ENCODE measurements around the gene KCNN2. TPM values are rescaled to one million over a fixed set of nuclear protein-coding genes. Genes with fewer than 3 reads are reported as not detected.

KCNN2 gene
- total RNA-seq, 1 donor from 2014 or later: 10.0 TPM

GRCh38 chr5:114471529-114471928 lies 109.7 kb downstream of the KCNN2 start:
- no peak overlapping the region for H3K27ac ChIP-seq
- no peaks in the 10 kb centered on the region for H3K9me3 ChIP-seq
- no peaks in the 10 kb centered on the region for H3K27me3 ChIP-seq
- no peak overlapping the region for H3K4me3 ChIP-seq
- TF ChIP-seq, protein P1, sequence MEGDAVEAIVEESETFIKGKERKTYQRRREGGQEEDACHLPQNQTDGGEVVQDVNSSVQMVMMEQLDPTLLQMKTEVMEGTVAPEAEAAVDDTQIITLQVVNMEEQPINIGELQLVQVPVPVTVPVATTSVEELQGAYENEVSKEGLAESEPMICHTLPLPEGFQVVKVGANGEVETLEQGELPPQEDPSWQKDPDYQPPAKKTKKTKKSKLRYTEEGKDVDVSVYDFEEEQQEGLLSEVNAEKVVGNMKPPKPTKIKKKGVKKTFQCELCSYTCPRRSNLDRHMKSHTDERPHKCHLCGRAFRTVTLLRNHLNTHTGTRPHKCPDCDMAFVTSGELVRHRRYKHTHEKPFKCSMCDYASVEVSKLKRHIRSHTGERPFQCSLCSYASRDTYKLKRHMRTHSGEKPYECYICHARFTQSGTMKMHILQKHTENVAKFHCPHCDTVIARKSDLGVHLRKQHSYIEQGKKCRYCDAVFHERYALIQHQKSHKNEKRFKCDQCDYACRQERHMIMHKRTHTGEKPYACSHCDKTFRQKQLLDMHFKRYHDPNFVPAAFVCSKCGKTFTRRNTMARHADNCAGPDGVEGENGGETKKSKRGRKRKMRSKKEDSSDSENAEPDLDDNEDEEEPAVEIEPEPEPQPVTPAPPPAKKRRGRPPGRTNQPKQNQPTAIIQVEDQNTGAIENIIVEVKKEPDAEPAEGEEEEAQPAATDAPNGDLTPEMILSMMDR (IDR thresholded peaks at IDR 0.05): no peak
- no peaks in the 10 kb centered on the region for H3K36me3 ChIP-seq
- no peak for DNase-seq (ENCODE audit: low spot score in 2 of 2)
- intact Hi-C loops (cut with DNase I): no loop called here
- H3K4me1 ChIP-seq: no peaks in the 10 kb centered on the region

GRCh38 chr5:114473541-114473940 lies 111.7 kb downstream of the KCNN2 start:
- no peak for DNase-seq (ENCODE audit: low spot score in 2 of 2)
- no peak overlapping the region for H3K27ac ChIP-seq

GRCh38 chr5:114477816-114478334 lies 116.0 kb downstream of the KCNN2 start:
- DNase-seq (ENCODE audit: low spot score in 2 of 2): no peak
- Histone ChIP-seq H3K4me1 (no peaks in the 10 kb centered on the region), H3K27ac (no peak overlapping the region), H3K36me3 (no peaks in the 10 kb centered on the region), H3K27me3 (no peaks in the 10 kb centered on the region), H3K9me3 (peaks cover 0 to 6% of the 10 kb centered on the region in 2 donors), H3K4me3 (no peak overlapping the region)
- intact Hi-C loops (cut with DNase I): no loop called here
- TF ChIP-seq, protein P1 (IDR thresholded peaks at IDR 0.05): no peak

More at GRCh38 chr5:114473541-114473940, 111.7 kb downstream of the KCNN2 start:
- Histone ChIP-seq H3K36me3 (no peaks in the 10 kb centered on the region), H3K9me3 (peaks cover 0 to 1% of the 10 kb centered on the region in 2 donors), H3K4me1 (no peaks in the 10 kb centered on the region), H3K4me3 (no peak overlapping the region), H3K27me3 (no peaks in the 10 kb centered on the region)
- TF ChIP-seq, protein P1 (IDR thresholded peaks at IDR 0.05): no peak
- intact Hi-C loops (cut with DNase I): no loop called here

GRCh38 chr5:114500756-114501155 lies 138.9 kb downstream of the KCNN2 start:
- H3K36me3 ChIP-seq: no peaks in the 10 kb centered on the region
- TF ChIP-seq, protein P1 (IDR thresholded peaks at IDR 0.05): no peak

GRCh38 chr5:114504560-114504959 lies 142.7 kb downstream of the KCNN2 start:
- DNase-seq (ENCODE audit: low spot score in 2 of 2): no peak
- Histone ChIP-seq H3K36me3 (no peaks in the 10 kb centered on the region), H3K27me3 (no peaks in the 10 kb centered on the region), H3K9me3 (no peaks in the 10 kb centered on the region), H3K27ac (no peak overlapping the region), H3K4me3 (no peak overlapping the region), H3K4me1 (no peaks in the 10 kb centered on the region)
- TF ChIP-seq, protein P1 (IDR thresholded peaks at IDR 0.05): no peak
- intact Hi-C loops (cut with DNase I): no loop called here

More at GRCh38 chr5:114500756-114501155, 138.9 kb downstream of the KCNN2 start:
- intact Hi-C loops (cut with DNase I): no loop called here
- no peaks in the 10 kb centered on the region for H3K27me3 ChIP-seq
- H3K27ac ChIP-seq: no peak overlapping the region
- no peak overlapping the region for H3K4me3 ChIP-seq
- no peak for DNase-seq (ENCODE audit: low spot score in 2 of 2)
- H3K4me1 ChIP-seq: no peaks in the 10 kb centered on the region
- no peaks in the 10 kb centered on the region for H3K9me3 ChIP-seq

- Histone ChIP-seq H3K9me3 (no peaks in the 10 kb centered on the region), H3K27me3 (no peaks in the 10 kb centered on the region), H3K27ac (no peak overlapping the region), H3K4me1 (no peaks in the 10 kb centered on the region), H3K4me3 (no peak overlapping the region), H3K36me3 (no peaks in the 10 kb centered on the region)
- TF ChIP-seq, protein P1 (IDR thresholded peaks at IDR 0.05): no peak
- no peak for DNase-seq (ENCODE audit: low spot score in 2 of 2)
- intact Hi-C loops (cut with DNase I): no loop called here
These were observed 162.4 kb downstream of the KCNN2 start for GRCh38 chr5:114524221-114524620.
